GM12873 (cell line): ENCODE results near the gene NRF1.

Experiments used
- TF ChIP-seq, protein P1 (sequence below): IDR thresholded peaks from 2 replicates; pipeline ENCODE4 v1.5.1; 2012; ENCODE audit warnings: low read depth, mild to moderate bottlenecking, moderate library complexity, low read length, control low read depth; ENCODE audit not compliant: insufficient read depth; ENCODE audit errors: missing control alignments

The NRF1 gene

DNA sequence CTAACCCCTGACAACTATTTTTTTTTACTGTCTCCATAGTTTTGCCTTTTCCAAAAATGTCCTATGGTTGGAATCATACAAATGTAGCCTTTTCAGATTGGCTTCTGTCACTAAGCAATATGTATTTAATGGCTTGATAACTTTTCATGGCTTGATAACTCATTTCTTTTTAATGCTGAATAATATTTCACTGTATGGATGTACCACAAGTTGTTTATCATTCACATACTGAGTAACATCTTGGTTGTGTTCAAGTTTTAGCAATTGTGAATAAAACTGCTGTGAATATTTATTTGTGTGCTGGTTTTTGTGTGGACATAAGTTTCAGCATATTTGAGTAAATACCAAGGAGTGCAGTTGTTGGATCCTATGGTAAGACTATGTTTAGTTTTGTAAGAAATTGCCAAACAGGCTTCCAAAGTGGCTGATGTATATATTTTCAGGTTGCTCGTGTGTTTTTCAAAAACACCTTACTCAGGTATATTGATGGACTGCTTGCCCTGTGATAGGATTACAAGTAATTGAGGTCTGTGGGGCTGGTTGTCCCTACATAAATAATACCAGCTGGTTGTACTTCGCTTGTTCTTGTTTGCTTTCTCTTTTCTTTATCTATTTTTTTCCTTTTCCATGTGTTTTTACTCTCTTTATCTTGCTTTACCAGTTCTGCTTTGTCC is 23.0 kb downstream of the NRF1 start:
- TF ChIP-seq, protein P1, sequence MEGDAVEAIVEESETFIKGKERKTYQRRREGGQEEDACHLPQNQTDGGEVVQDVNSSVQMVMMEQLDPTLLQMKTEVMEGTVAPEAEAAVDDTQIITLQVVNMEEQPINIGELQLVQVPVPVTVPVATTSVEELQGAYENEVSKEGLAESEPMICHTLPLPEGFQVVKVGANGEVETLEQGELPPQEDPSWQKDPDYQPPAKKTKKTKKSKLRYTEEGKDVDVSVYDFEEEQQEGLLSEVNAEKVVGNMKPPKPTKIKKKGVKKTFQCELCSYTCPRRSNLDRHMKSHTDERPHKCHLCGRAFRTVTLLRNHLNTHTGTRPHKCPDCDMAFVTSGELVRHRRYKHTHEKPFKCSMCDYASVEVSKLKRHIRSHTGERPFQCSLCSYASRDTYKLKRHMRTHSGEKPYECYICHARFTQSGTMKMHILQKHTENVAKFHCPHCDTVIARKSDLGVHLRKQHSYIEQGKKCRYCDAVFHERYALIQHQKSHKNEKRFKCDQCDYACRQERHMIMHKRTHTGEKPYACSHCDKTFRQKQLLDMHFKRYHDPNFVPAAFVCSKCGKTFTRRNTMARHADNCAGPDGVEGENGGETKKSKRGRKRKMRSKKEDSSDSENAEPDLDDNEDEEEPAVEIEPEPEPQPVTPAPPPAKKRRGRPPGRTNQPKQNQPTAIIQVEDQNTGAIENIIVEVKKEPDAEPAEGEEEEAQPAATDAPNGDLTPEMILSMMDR: no peak

DNA sequence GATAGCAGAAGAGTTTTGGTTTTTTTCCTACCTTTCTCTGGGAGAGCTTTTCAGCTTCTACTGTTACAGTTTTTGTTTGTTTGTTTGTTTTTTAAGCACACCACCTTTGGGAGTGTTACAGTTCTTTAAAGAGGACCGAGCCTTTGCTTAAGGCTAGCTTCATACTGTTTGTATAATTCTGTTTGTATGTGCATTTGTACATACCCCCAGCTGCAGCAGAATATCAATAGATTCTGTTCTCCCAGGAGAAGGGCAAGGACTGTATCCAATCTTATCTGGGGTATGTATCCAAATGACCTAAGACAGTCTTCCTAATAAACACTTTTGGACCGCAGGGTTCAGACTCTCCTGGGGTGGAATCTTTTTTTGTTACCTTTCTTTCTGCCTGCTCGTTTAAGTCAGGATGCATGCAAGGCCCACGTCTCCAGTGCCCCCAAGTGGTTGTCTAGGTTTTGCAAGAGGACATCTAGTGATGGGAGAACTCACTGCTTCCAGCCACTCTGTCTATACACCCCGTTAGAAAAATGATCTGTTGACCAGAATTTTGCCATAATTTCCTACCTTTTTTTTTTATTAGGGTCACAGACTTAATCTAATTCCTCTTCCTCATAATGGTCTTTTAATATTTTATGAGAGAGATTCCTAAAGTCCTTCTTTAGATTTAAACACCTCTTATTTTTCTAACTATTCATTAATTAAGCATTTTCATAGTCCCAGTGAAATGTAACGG is 23.9 kb downstream of the NRF1 start:
- TF ChIP-seq, protein P1: peak; percentile 88

DNA sequence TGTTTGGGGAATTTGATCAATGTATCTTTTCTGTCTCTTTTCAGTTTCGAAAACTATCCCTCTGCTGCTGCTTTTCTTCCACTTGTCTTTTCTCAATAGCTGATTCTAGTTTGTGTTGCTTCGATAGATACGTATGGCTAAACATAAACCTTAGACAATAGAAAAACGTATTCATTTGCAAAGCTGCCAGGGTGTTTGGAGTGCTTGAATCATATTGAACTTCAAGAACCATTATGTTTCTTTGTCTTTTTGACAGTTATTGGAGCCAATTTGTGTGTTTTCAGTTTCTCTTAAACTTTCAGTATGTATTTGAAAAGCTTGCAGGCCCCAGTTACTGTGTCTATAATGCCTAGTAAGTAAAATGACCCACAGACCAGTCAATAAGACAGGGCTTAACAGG is 25.1 kb downstream of the NRF1 start:
- TF ChIP-seq, protein P1: no peak

DNA sequence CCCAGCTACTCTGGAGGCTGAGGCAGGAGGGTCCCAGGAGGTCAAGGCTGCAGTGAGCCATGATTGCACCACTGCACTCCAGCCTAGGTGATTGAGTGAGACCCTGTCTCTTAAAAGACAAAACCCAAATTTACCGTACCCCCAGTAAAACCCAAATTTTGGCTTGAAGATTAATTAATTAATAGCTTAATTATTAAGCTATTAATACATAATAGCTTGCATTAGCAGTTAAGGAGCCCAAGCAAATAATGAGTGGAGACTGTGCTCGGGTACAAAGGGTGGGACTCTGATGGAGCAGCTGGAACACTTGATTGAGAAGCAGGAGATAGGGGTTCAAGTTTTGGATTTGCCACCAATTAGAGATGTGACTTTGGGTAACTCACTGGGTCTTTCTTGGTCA is 28.9 kb downstream of the NRF1 start:
- TF ChIP-seq, protein P1: no peak

DNA sequence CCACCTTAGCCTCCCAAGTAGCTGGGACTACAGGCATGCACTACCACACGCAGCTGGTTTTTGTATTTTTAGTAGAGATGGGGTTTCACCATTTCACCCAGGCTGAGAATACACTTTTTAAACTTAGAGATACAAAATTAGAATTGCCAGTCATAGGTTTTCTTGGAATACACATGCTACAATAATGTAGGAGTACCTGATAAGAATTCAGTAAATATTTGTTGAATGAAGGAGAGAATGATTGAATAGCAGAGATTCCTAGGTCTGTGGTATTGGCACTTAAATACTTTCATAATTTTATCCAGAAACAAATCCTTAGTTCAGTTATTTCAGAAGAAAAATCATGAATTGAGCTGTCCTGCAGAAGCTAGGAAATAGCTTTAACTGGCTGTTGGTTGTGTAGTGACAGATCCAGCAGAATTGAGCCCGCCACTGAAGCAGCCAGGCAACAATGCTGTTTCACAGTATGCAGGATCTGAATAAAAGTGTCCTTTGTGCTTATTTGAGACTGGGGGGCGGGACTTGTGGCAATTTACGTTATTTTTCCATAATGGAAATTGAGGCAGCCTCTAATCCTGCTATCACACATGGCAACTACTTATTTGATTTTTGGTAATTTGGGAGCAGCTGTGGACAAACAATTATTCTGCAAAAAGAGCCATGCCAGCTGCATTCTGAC is 31.5 kb downstream of the NRF1 start:
- TF ChIP-seq, protein P1: no peak

DNA sequence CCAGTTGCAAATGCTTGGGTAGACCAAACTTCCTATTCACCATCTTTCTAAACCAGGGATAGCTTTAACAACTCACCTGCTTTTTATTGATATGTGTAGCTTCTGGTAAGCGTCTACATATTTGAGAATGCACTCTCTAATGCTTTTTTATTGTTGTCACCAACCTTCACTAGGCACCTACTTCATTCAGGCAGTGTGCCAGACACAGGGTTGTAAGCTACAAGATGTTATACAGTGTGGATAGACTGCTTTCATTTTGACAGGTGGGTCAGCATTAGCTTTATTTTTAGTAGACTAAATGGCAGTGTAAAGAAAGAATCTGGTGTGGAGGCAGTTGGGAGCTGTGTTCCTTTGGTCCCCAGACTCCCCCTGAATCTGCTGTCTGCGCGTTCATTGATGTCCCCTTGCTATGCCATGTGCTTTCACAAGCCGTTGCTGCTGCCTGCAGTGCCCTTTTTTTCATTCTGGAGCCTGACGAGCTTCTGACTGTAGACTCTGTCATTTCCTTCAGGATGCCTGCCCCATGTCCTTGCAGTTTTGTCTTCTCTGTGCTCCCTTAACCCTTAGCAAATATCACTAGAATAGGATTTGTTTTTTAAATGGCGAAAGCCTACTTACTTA is 32.1 kb downstream of the NRF1 start:
- TF ChIP-seq, protein P1: no peak
